ENCODE results near the gene KCNC3. TPM values are rescaled to one million over a fixed set of nuclear protein-coding genes. Genes with fewer than 3 reads are reported as not detected.
A peak's percentile ranks its signal among the peaks of the same experiment; 100 is the strongest.

The KCNC3 gene
- total and polyA plus RNA-seq, 2 of the 13 experiments (the other 11 are each of a cell fraction or from before 2014, with no cell fraction given), result 0.29 to 1.7 TPM

DNA sequence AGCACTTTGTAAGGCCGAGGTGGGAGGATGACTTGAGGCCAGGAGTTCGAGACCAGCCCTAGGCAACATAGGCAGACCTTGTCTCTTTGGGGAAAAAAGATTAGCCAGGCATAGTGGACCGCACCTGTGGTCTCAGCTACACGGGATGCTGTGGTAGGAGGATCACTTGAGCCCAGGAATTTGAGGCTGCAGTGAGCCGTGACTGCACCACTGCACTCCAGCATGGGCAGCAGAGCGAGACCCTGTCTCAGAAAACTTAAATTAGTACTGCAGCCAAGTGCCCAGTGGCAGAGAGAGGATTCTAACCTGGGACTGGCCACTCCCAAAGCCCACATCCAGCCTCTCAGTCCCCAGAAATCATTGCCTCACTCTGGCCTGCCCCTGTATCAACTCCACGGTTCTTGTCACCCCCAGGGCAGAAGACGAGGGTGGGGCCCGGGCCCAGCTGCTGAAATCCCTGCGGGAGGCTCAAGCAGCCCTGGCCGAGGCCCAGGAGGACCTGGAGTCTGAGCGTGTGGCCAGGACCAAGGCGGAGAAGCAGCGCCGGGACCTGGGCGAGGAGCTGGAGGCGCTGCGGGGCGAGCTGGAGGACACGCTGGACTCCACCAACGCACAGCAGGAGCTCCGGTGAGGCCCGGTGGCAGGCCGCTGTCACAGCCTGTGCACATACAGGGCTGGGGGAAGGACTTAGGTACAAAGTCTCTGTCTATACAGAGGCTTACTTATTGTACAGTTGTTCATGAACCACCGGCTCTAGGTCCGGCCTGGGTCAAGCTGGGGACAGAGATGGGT, 53.4 kb downstream of the KCNC3 start (continued):
- TF ChIP-seq, protein P1, sequence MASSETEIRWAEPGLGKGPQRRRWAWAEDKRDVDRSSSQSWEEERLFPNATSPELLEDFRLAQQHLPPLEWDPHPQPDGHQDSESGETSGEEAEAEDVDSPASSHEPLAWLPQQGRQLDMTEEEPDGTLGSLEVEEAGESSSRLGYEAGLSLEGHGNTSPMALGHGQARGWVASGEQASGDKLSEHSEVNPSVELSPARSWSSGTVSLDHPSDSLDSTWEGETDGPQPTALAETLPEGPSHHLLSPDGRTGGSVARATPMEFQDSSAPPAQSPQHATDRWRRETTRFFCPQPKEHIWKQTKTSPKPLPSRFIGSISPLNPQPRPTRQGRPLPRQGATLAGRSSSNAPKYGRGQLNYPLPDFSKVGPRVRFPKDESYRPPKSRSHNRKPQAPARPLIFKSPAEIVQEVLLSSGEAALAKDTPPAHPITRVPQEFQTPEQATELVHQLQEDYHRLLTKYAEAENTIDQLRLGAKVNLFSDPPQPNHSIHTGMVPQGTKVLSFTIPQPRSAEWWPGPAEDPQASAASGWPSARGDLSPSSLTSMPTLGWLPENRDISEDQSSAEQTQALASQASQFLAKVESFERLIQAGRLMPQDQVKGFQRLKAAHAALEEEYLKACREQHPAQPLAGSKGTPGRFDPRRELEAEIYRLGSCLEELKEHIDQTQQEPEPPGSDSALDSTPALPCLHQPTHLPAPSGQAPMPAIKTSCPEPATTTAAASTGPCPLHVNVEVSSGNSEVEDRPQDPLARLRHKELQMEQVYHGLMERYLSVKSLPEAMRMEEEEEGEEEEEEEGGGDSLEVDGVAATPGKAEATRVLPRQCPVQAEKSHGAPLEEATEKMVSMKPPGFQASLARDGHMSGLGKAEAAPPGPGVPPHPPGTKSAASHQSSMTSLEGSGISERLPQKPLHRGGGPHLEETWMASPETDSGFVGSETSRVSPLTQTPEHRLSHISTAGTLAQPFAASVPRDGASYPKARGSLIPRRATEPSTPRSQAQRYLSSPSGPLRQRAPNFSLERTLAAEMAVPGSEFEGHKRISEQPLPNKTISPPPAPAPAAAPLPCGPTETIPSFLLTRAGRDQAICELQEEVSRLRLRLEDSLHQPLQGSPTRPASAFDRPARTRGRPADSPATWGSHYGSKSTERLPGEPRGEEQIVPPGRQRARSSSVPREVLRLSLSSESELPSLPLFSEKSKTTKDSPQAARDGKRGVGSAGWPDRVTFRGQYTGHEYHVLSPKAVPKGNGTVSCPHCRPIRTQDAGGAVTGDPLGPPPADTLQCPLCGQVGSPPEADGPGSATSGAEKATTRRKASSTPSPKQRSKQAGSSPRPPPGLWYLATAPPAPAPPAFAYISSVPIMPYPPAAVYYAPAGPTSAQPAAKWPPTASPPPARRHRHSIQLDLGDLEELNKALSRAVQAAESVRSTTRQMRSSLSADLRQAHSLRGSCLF (CRISPR knock-in tag; IDR thresholded peaks at IDR 0.05; ENCODE audit: borderline replicate concordance), result 0 out of 2 replicates have a peak, but pooled peaks have one; percentile 35
- TF ChIP-seq, protein P2, sequence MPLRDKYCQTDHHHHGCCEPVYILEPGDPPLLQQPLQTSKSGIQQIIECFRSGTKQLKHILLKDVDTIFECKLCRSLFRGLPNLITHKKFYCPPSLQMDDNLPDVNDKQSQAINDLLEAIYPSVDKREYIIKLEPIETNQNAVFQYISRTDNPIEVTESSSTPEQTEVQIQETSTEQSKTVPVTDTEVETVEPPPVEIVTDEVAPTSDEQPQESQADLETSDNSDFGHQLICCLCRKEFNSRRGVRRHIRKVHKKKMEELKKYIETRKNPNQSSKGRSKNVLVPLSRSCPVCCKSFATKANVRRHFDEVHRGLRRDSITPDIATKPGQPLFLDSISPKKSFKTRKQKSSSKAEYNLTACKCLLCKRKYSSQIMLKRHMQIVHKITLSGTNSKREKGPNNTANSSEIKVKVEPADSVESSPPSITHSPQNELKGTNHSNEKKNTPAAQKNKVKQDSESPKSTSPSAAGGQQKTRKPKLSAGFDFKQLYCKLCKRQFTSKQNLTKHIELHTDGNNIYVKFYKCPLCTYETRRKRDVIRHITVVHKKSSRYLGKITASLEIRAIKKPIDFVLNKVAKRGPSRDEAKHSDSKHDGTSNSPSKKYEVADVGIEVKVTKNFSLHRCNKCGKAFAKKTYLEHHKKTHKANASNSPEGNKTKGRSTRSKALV (CRISPR knock-in tag; IDR thresholded peaks at IDR 0.05), result peak; percentile 68; the same call in 1 of the 2 replicates
- no peak for TF ChIP-seq ZNF484 (CRISPR knock-in tag; IDR thresholded peaks at IDR 0.05; ENCODE audit: borderline replicate concordance, low read depth)
- TF ChIP-seq MIXL1 (CRISPR knock-in tag; IDR thresholded peaks at IDR 0.05), result peak; percentile 69; the same call in 1 of the 2 replicates
- peak; percentile 74; the same call in 1 of the 2 replicates for TF ChIP-seq KLF12 (CRISPR knock-in tag; IDR thresholded peaks at IDR 0.05; ENCODE audit: borderline replicate concordance)
- TF ChIP-seq, protein P3, sequence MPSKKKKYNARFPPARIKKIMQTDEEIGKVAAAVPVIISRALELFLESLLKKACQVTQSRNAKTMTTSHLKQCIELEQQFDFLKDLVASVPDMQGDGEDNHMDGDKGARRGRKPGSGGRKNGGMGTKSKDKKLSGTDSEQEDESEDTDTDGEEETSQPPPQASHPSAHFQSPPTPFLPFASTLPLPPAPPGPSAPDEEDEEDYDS (CRISPR knock-in tag; IDR thresholded peaks at IDR 0.05), result peak; percentile 43; the same call in 1 of the 2 replicates
- TF ChIP-seq, protein P4, sequence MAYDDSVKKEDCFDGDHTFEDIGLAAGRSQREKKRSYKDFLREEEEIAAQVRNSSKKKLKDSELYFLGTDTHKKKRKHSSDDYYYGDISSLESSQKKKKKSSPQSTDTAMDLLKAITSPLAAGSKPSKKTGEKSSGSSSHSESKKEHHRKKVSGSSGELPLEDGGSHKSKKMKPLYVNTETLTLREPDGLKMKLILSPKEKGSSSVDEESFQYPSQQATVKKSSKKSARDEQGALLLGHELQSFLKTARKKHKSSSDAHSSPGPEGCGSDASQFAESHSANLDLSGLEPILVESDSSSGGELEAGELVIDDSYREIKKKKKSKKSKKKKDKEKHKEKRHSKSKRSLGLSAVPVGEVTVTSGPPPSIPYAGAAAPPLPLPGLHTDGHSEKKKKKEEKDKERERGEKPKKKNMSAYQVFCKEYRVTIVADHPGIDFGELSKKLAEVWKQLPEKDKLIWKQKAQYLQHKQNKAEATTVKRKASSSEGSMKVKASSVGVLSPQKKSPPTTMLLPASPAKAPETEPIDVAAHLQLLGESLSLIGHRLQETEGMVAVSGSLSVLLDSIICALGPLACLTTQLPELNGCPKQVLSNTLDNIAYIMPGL (CRISPR knock-in tag; IDR thresholded peaks at IDR 0.05; ENCODE audit: borderline replicate concordance in 1 of 2, low read depth in 1 of 2), result 0 out of 4 replicates have a peak, but pooled peaks of 1 of the 2 experiments have one; percentile 44
- 0 out of 2 replicates have a peak, but pooled peaks have one; percentile 78 for TF ChIP-seq ZNF124 (CRISPR knock-in tag; IDR thresholded peaks at IDR 0.05)
- TF ChIP-seq, protein P5, sequence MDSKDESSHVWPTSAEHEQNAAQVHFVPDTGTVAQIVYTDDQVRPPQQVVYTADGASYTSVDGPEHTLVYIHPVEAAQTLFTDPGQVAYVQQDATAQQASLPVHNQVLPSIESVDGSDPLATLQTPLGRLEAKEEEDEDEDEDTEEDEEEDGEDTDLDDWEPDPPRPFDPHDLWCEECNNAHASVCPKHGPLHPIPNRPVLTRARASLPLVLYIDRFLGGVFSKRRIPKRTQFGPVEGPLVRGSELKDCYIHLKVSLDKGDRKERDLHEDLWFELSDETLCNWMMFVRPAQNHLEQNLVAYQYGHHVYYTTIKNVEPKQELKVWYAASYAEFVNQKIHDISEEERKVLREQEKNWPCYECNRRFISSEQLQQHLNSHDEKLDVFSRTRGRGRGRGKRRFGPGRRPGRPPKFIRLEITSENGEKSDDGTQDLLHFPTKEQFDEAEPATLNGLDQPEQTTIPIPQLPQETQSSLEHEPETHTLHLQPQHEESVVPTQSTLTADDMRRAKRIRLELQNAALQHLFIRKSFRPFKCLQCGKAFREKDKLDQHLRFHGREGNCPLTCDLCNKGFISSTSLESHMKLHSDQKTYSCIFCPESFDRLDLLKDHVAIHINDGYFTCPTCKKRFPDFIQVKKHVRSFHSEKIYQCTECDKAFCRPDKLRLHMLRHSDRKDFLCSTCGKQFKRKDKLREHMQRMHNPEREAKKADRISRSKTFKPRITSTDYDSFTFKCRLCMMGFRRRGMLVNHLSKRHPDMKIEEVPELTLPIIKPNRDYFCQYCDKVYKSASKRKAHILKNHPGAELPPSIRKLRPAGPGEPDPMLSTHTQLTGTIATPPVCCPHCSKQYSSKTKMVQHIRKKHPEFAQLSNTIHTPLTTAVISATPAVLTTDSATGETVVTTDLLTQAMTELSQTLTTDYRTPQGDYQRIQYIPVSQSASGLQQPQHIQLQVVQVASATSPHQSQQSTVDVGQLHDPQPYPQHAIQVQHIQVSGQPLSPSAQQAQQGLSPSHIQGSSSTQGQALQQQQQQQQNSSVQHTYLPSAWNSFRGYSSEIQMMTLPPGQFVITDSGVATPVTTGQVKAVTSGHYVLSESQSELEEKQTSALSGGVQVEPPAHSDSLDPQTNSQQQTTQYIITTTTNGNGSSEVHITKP (CRISPR knock-in tag; IDR thresholded peaks at IDR 0.05; ENCODE audit: low read depth), result peak; percentile 87

Data from HepG2 (cell line).